Pancreas (tissue), 10 donors: ENCODE measurements around the gene UMOD. TPM values are rescaled to one million over a fixed set of nuclear protein-coding genes. Genes with fewer than 3 reads are reported as not detected.
"Not testable (repeated sequence)": the region's sequence is repeated elsewhere in the genome, so short reads cannot be mapped to it uniquely, and the experiment has no call there.

Source experiments
- ATAC-seq, 4 donors: fragments of 200-7000 bp; cut with Tn5 transposase; one replicate each; pipeline versions ENCODE4 v1.8.0 to v1.9.1; 2020; ENCODE audit warnings: mild to moderate bottlenecking in 4 of 4, moderate library complexity in 4 of 4
- DNase-seq, 6 donors: peaks; one replicate each; pipeline ENCODE4 v3.0.0-alpha.2; 2020
- FAIRE-seq: peaks from 2 replicates; lab custom pipeline; 2012; peaks lifted over from hg19 to GRCh38; lab: Jason Lieb, UNC
- H3K27ac ChIP-seq, 4 donors: fragments of 200-600 bp; sonication (generic); 1 replicate in 3 of 4; 2 replicates in 1 of 4; pipeline versions ENCODE4 v1.5.0 to v1.8.0; 2020
- H3K27me3 ChIP-seq, 4 donors: fragments of 200-600 bp; one replicate each; pipeline ENCODE4 v1.8.0; 2021
- H3K36me3 ChIP-seq, 3 donors: fragments of 200-600 bp; sonication (generic) in 1 of 3; one replicate each; pipeline versions ENCODE4 v1.5.0 to v1.8.0; 2020 to 2021
- H3K4me1 ChIP-seq, 3 donors: fragments of 200-600 bp; one replicate each; pipeline ENCODE4 v1.8.0; 2021
- H3K4me3 ChIP-seq, 4 donors: fragments of 200-600 bp; sonication (generic) in 2 of 4; one replicate each; pipeline versions ENCODE4 v1.5.0 to v1.8.0; 2020 to 2021
- H3K9me3 ChIP-seq, 4 donors: fragments of 200-600 bp; one replicate each; pipeline ENCODE4 v1.8.0; 2021
- WGBS, 2 donors: extraction: QIAGEN DNeasy Blood & Tissue Kit; methylation state at CpG; one replicate each; pipeline ENCODE4 v1.1.7; 2013; 5-methylcytosine and 5-hydroxymethylcytosine counted together
- intact Hi-C, 3 donors: fragments of 100-400 bp; cut with DNase I; formaldehyde crosslinking; loops; one replicate each; pipeline versions ENCODE4 v1.11.1 to v1.14.2; 2022
- polyA plus RNA-seq, 2 donors: library from polyadenylated mRNA; stranded (reverse); fragments of 200-250 nt; gene quantifications; one replicate each; pipeline ENCODE4 v1.2.3, GENCODE V29; 2013
- total RNA-seq, 6 donors: library from RNA; stranded (reverse); fragmentation: NEBNext Ultra II Directional in 4 of 6; extraction: Animal tissue kit (Norgen Biotek cat#: 25700) in 4 of 6; gene quantifications; one replicate each; pipeline versions ENCODE4 v1.2.1 to v1.2.4, GENCODE V29; 2021 to 2023
- TF ChIP-seq, protein P1 (sequence below), 4 donors: fragments of 200-600 bp; sonication (generic) in 3 of 4; IDR thresholded peaks; one replicate each; pipeline versions ENCODE4 v1.5.0 to v1.8.0; 2021; ENCODE audit warnings: antibody characterized with exemption in 4 of 4
- donor health status: healthy with polysubstance abuse.
- donor health status: DM: no; HTN: no; CAD: no; lungs with moderate emphysema.
- donor health status: DM: no; HTN: no; CAD: no.
- donor health status: control.
- donor health status: control.
- donor health status: Bipolar disorder and iron deficiency.
- donor health status: DM: yes; HTN: yes; CAD: no.
- donor health status: DM: no; HTN: no; CAD: no.
- donor health status: DM: no; HTN: no; CAD: no.
- donor health status: DM: yes; HTN: yes; CAD: no.

UMOD gene
- total and polyA plus RNA-seq, 8 donors, result 1.3 to 9.6 (median 3.4) TPM

- Histone ChIP-seq H3K4me3 (no peak overlapping the region), H3K36me3 (peaks cover 0 to 66% (median 33%) of the 10 kb centered on the region in 3 donors), H3K9me3 (no peaks in the 10 kb centered on the region), H3K4me1 (peaks cover 0 to 7% (median 0%) of the 10 kb centered on the region in 3 donors), H3K27ac (no peak overlapping the region), H3K27me3 (no peaks in the 10 kb centered on the region)
- FAIRE-seq, result no peak
- no peak for ATAC-seq
- DNase-seq, result peak in 3 of 6 donors; percentile 64 to 84 (median 67)
- TF ChIP-seq, protein P1, sequence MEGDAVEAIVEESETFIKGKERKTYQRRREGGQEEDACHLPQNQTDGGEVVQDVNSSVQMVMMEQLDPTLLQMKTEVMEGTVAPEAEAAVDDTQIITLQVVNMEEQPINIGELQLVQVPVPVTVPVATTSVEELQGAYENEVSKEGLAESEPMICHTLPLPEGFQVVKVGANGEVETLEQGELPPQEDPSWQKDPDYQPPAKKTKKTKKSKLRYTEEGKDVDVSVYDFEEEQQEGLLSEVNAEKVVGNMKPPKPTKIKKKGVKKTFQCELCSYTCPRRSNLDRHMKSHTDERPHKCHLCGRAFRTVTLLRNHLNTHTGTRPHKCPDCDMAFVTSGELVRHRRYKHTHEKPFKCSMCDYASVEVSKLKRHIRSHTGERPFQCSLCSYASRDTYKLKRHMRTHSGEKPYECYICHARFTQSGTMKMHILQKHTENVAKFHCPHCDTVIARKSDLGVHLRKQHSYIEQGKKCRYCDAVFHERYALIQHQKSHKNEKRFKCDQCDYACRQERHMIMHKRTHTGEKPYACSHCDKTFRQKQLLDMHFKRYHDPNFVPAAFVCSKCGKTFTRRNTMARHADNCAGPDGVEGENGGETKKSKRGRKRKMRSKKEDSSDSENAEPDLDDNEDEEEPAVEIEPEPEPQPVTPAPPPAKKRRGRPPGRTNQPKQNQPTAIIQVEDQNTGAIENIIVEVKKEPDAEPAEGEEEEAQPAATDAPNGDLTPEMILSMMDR (IDR thresholded peaks at IDR 0.05), result no peak
- intact Hi-C loops, result no loop called here
- 60 to 82% methylated on average over 6 of the region's 6 CpGs for WGBS, 2 donors
Measured at GRCh38 chr16:20315764-20316163, 36.8 kb downstream of the UMOD start.

- 67 to 75% methylated on average over 3 of the region's 3 CpGs for WGBS, 2 donors
- Histone ChIP-seq H3K36me3 (peaks cover 0 to 55% (median 33%) of the 10 kb centered on the region in 3 donors), H3K4me1 (peaks cover 0 to 4% (median 0%) of the 10 kb centered on the region in 3 donors), H3K27me3 (no peaks in the 10 kb centered on the region), H3K4me3 (no peak overlapping the region), H3K27ac (no peak overlapping the region), H3K9me3 (no peaks in the 10 kb centered on the region)
- TF ChIP-seq, protein P1 (IDR thresholded peaks at IDR 0.05), result no peak
- intact Hi-C loops, result no loop called here
- ATAC-seq (peak in 1 of 4 donors; percentile 0), DNase-seq (peak in 3 of 6 donors; percentile 63 to 76 (median 70)), FAIRE-seq (no peak)
Measured at GRCh38 chr16:20314575-20314974, 37.9 kb downstream of the UMOD start.

GRCh38 chr16:20313741-20314140 lies 38.8 kb downstream of the UMOD start:
- WGBS, 2 donors, result 59 to 66% methylated on average over 3 of the region's 3 CpGs
- no peaks in the 10 kb centered on the region for H3K27me3 ChIP-seq
- H3K9me3 ChIP-seq, result no peaks in the 10 kb centered on the region
- DNase-seq (peak in 3 of 6 donors; percentile 62 to 72 (median 71)), ATAC-seq (no peak), FAIRE-seq (no peak)
- H3K4me3 ChIP-seq, result no peak overlapping the region
- no peak overlapping the region for H3K27ac ChIP-seq
- H3K36me3 ChIP-seq, result peaks cover 0 to 47% (median 32%) of the 10 kb centered on the region in 3 donors
- intact Hi-C loops, result no loop called here
- H3K4me1 ChIP-seq, result no peaks in the 10 kb centered on the region
- TF ChIP-seq, protein P1 (IDR thresholded peaks at IDR 0.05), result no peak

DNA sequence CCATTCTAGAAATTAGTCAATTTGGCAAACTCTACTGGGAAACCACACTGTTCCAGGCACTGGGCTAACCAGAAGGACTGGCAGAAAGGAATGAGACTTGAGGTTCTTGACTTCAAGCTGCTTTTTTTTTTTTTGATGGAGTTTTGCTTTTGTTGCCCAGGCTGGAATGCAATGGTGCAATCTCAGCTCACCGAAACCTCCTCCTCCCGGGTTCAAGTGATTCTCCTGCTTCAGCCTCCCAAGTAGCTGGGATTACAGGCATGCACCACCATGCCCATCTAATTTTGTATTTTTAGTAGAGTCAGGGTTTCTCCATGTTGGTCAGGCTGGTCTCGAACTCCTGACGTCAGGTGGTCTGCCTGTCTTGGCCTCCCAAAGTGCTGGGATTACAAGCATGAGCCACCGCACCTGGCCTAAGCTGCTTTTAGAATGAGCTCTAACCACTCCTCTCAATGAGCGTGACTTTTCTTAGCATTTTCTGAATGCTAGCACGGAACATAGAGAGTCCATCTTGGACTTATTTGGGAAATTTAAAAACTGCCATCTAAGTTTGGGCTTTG lies 39.9 kb downstream of the UMOD start:
- H3K9me3 ChIP-seq, H3K4me1 ChIP-seq, H3K4me3 ChIP-seq, ATAC-seq, intact Hi-C loops, H3K27ac ChIP-seq, H3K27me3 ChIP-seq, FAIRE-seq: not testable (repeated sequence)
- peak in 3 of 6 donors; percentile 73 to 84 (median 75) for DNase-seq
- peaks cover 0 to 35% (median 23%) of the 10 kb centered on the region in 3 donors for H3K36me3 ChIP-seq
- 65 to 78% methylated on average over 7 of the region's 7 CpGs for WGBS, 2 donors

- Histone ChIP-seq H3K4me1 (no peaks in the 10 kb centered on the region), H3K9me3 (no peaks in the 10 kb centered on the region), H3K27ac (peak overlapping the region in 2 of 4 donors; percentile 14 to 20), H3K36me3 (peaks cover 0 to 25% (median 18%) of the 10 kb centered on the region in 3 donors), H3K27me3 (no peaks in the 10 kb centered on the region), H3K4me3 (no peak overlapping the region)
- intact Hi-C loops, result no loop called here
- WGBS, 2 donors, result 40 to 42% methylated on average over 2 of the region's 2 CpGs
- DNase-seq (peak in 1 of 6 donors; percentile 63), FAIRE-seq (no peak), ATAC-seq (no peak)
- TF ChIP-seq, protein P1 (IDR thresholded peaks at IDR 0.05), result no peak
Measured at GRCh38 chr16:20311548-20311947, 41.0 kb downstream of the UMOD start.
